Astrocyte of the spinal cord (primary cell): Measurements from ENCODE around the gene SHMT2.

ENCODE experiments used
- DNase-seq: peaks from one replicate; pipeline ENCODE4 v3.0.0; 2011; ENCODE audit warnings: low read depth, low spot score
- H3K4me3 ChIP-seq: 2 replicates; pipeline ENCODE4 v1.5.1; 2011; ENCODE audit warnings: low read depth, mild to moderate bottlenecking, low read length, moderate library complexity
- in situ Hi-C: cut with HindIII; loops from 2 replicates; pipeline ENCODE4 v1.10.0; 2017; ENCODE audit warnings: low sequenced_read_pairs
- TF ChIP-seq, protein P1 (sequence below): IDR thresholded peaks from 2 replicates; pipeline ENCODE4 v1.5.1; 2012; ENCODE audit warnings: low read depth, mild to moderate bottlenecking, low read length, inconsistent platforms

The SHMT2 gene

GRCh38 chr12:57237932-57238853, 8.7 kb downstream of the SHMT2 start:
- no peak for DNase-seq
- in situ Hi-C loops: no loop called here
- TF ChIP-seq, protein P1, sequence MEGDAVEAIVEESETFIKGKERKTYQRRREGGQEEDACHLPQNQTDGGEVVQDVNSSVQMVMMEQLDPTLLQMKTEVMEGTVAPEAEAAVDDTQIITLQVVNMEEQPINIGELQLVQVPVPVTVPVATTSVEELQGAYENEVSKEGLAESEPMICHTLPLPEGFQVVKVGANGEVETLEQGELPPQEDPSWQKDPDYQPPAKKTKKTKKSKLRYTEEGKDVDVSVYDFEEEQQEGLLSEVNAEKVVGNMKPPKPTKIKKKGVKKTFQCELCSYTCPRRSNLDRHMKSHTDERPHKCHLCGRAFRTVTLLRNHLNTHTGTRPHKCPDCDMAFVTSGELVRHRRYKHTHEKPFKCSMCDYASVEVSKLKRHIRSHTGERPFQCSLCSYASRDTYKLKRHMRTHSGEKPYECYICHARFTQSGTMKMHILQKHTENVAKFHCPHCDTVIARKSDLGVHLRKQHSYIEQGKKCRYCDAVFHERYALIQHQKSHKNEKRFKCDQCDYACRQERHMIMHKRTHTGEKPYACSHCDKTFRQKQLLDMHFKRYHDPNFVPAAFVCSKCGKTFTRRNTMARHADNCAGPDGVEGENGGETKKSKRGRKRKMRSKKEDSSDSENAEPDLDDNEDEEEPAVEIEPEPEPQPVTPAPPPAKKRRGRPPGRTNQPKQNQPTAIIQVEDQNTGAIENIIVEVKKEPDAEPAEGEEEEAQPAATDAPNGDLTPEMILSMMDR: no peak
- peak overlapping the region; percentile 31 for H3K4me3 ChIP-seq

- H3K4me3 ChIP-seq: peak overlapping the region; percentile 61
- DNase-seq: peak; percentile 85
- TF ChIP-seq, protein P1: peak; percentile 100
- in situ Hi-C loops: no loop called here
Observed at GRCh38 chr12:57238854-57239554, 9.5 kb downstream of the SHMT2 start.

DNA sequence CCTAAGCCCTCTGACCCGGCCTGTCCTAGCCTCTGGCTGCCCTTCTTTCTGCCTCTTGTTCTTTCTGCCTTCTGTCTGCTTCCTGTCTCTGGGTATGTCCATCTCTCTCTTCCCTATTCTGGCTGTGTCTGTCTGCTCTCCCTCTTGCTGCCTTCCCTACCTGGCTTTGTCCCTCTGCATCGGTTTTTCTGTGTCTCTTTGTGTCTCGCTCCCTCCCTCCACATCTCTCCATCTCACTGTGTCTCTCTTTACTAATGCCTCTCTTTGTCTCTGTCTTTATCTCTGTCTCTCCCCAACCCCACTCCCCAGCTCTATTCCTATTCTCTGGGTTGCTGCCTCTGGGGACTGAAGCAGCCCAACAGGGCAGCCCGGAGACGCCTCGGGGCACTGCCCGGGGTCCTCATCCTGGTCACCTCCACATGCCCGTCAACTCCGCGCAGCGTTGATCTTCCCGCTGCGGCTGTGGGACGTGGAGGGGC, 10.1 kb downstream of the SHMT2 start:
- TF ChIP-seq, protein P1: no peak
- H3K4me3 ChIP-seq: peak overlapping the region; percentile 61
- no peak for DNase-seq
- in situ Hi-C loops: no loop called here

DNA sequence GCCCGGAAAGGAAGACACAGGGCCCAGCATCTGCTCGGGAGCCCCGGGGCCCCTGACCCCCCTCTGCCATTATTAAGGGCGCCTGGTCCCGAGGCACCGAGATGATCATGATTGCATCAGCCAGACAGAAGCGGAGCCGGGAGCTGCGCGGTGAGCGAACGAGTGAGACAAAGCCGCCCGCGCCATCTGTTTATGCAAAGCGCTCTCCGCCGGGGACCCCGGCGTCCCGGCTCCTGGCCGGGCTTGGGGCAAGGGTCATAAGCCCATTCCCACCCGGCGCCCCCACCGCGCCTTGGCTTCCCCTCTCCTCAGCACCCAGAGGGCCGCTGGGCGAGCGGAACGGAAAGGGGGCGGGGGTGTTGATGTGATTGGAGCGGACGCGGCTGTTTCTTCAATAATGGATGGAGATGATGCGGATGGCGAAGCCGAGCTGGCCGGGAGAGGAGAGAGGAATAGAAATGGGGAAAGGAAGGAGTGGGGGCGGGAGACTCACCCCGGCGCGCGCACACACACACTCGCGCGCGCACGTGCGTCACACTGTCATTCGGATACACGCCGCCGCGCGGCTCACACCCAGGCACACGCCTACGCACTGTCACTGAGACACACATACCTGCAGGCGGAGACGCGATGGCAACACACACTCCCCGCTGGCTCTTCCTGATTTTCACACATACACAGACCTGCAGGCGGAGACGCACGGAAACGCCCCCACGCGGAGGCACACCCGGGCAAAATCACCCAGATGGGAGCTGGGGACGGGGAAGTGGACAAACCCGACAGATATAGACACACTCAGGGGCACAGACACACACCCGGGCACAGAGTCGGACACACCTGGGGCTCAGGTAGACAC, 10.8 kb downstream of the SHMT2 start:
- DNase-seq: peak; percentile 48
- in situ Hi-C loops: no loop called here
- TF ChIP-seq, protein P1: no peak
- peak overlapping the region; percentile 61 for H3K4me3 ChIP-seq

- no peak for DNase-seq
- TF ChIP-seq, protein P1: no peak
- H3K4me3 ChIP-seq: peak overlapping the region; percentile 61
- in situ Hi-C loops: no loop called here
Observed at GRCh38 chr12:57240926-57241401, 11.5 kb downstream of the SHMT2 start.
